ENCODE results near the gene APH1A.

DNA sequence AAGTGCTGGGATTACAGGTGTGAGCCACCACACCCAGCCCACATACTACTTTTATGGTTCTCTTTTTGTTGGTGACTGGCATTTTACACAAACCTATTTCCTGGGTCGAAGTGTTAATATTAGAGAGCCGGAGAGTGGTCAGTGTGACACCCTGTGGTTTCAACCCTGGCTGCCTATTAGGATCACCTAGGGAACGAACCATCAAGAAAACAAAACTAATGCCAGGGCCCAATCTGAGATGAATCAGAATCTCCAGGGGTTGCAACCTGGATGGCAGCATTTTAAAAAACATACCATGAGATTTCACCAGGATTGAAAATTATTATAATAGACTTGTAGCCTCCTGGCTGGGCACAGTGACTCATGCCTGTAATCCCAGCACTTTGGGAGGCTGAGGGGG, 30.9 kb upstream of the APH1A start:
- TF ChIP-seq ZNF274 (IDR thresholded peaks at IDR 0.05; ENCODE audit: low read depth, low read length) (no peak), YY1 (IDR thresholded peaks at IDR 0.05; ENCODE audit: insufficient read depth, insufficient read length) (no peak), SUZ12 (IDR thresholded peaks at IDR 0.05; ENCODE audit: extremely low read depth, insufficient read depth, insufficient read length) (no peak)
